Glutamatergic neuron (in vitro differentiated cells): ENCODE data around the gene METTL27. TPM values are rescaled to one million over a fixed set of nuclear protein-coding genes. Genes with fewer than 3 reads are reported as not detected.

Experiments
- DNase-seq: peaks from one replicate; pipeline ENCODE4 v3.0.0; 2022
- H3K27ac Mint-ChIP-seq: one replicate; pipeline ENCODE4 v1.8.0; 2020; ENCODE audit warnings: mild to moderate bottlenecking, mixed read lengths, inconsistent platforms; ENCODE audit not compliant: unreplicated experiment
- H3K27me3 Mint-ChIP-seq: one replicate; pipeline ENCODE4 v1.8.0; 2020; ENCODE audit warnings: mild to moderate bottlenecking, moderate library complexity, mixed read lengths, inconsistent platforms; ENCODE audit not compliant: unreplicated experiment
- H3K36me3 Mint-ChIP-seq: one replicate; pipeline ENCODE4 v1.8.0; 2020; ENCODE audit warnings: mild to moderate bottlenecking, mixed read lengths, inconsistent platforms; ENCODE audit not compliant: unreplicated experiment
- H3K4me1 Mint-ChIP-seq: one replicate; pipeline ENCODE4 v1.8.0; 2020; ENCODE audit warnings: mild to moderate bottlenecking, low read depth, mixed read lengths, inconsistent platforms; ENCODE audit not compliant: unreplicated experiment
- H3K4me3 Mint-ChIP-seq: one replicate; pipeline ENCODE4 v1.8.0; 2020; ENCODE audit warnings: mild to moderate bottlenecking, mixed read lengths, inconsistent platforms; ENCODE audit not compliant: unreplicated experiment
- H3K9me3 Mint-ChIP-seq: one replicate; pipeline ENCODE4 v1.8.0; 2020; ENCODE audit warnings: mild to moderate bottlenecking, moderate library complexity, mixed read lengths, inconsistent platforms; ENCODE audit not compliant: unreplicated experiment
- CTCF ChIP-seq: fragments of 200-600 bp; sonication (generic); IDR thresholded peaks from one replicate; pipeline ENCODE4 v1.5.0; 2021; ENCODE audit not compliant: partially characterized antibody, unreplicated experiment
- total RNA-seq: library from RNA; stranded (reverse); fragmentation: NEBNext Ultra II Directional; extraction: Animal tissue kit (Norgen Biotek cat#: 25700); gene quantifications from one replicate; pipeline ENCODE4 v1.2.1, GENCODE V29; 2021; ENCODE audit not compliant: unreplicated experiment

The METTL27 gene
- total RNA-seq, 1 donor from 2014 or later, result 2.9 TPM

DNA sequence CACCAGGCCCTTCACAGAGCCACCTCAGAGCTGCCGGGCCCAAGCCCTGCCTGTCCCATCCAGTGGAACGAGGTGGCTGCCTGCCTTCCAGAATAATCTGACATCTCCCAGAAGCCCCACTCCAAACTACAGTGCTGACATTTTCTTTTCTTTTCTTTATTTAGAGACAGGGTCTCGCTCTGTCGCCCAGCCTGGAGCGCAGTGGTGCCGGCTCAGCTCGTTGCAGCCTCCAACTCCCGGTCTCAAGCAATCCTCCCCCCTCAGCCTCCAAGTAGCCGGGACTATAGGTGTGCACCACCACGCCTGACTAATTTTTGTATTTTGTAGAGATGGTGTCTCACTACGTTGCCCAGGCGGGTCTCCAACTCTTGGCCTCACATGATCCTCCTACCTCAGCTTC lies 19.0 kb upstream of the METTL27 start:
- peaks cover 2% of the 10 kb centered on the region for H3K27me3 Mint-ChIP-seq
- H3K4me1 Mint-ChIP-seq, result peaks cover 4% of the 10 kb centered on the region
- H3K36me3 Mint-ChIP-seq, result peaks cover 7% of the 10 kb centered on the region
- TF ChIP-seq CTCF, result no peak
- H3K27ac Mint-ChIP-seq, result no peak overlapping the region
- H3K9me3 Mint-ChIP-seq, result no peaks in the 10 kb centered on the region
- DNase-seq, result no peak
- no peak overlapping the region for H3K4me3 Mint-ChIP-seq

DNA sequence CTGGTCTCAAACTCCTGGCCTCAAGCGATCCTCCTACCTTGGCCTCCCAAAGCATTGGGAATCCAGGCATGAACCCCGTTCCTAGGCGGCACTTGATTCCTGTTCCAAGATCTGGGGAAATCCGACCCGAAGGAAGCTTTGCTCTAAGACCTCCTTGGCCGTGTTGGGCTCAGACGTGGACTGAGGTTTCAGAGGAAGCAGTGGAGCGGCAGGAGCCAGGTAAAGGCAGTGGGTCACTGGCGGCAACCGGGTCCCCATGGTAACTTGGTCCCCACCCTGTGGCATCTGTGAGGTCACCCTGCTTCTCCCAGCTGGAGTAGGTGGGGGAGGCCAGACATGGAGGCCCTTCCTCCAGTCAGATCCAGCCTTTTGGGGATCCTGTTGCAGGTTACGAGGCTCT lies 18.5 kb upstream of the METTL27 start, which contains the start of gene TMEM270:
TMEM270 (plus strand) TSS at position 301 of the 400 bp plus-strand sequence; CDS start at position 337, 36 bp downstream.
- H3K27me3 Mint-ChIP-seq, result peaks cover 2% of the 10 kb centered on the region
- no peak within 1 kb of the TSS for H3K27ac Mint-ChIP-seq
- H3K4me3 Mint-ChIP-seq, result no peak within 1 kb of the TSS
- no peak for DNase-seq
- H3K4me1 Mint-ChIP-seq, result peaks cover 4% of the 10 kb centered on the region
- H3K36me3 Mint-ChIP-seq, result peaks cover 7% of the 10 kb centered on the region
- H3K9me3 Mint-ChIP-seq, result no peaks in the 10 kb centered on the region
- TF ChIP-seq CTCF, result no peak

DNA sequence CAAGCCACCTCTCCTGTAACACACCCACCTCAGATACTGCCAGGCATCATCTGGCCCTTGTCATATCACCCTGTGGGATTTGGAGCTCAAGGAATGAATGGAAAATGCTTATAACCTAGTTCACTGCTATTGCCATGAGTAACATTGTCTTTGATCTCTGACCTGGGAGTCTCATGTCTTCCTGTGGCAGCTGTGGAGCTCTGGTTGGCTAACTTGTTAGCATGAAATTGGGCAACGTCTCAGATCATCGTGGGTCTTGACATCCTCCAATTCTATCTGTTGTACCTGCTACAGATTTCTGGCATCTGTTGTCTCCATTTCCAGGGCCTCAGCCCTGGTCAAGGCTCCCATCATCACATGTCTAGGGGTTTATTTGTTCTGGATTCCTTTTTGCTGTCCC lies 16.5 kb upstream of the METTL27 start:
- H3K9me3 Mint-ChIP-seq, result no peaks in the 10 kb centered on the region
- TF ChIP-seq CTCF, result no peak
- H3K36me3 Mint-ChIP-seq, result peaks cover 7% of the 10 kb centered on the region
- DNase-seq, result no peak
- H3K4me3 Mint-ChIP-seq, result no peak overlapping the region
- H3K27me3 Mint-ChIP-seq, result peaks cover 2% of the 10 kb centered on the region
- no peaks in the 10 kb centered on the region for H3K4me1 Mint-ChIP-seq
- H3K27ac Mint-ChIP-seq, result no peak overlapping the region

GRCh38 chr7:73856941-73857340 lies 14.6 kb upstream of the METTL27 start:
- H3K4me3 Mint-ChIP-seq, result no peak overlapping the region
- H3K9me3 Mint-ChIP-seq, result no peaks in the 10 kb centered on the region
- no peaks in the 10 kb centered on the region for H3K4me1 Mint-ChIP-seq
- no peak for TF ChIP-seq CTCF
- peaks cover 7% of the 10 kb centered on the region for H3K36me3 Mint-ChIP-seq
- no peak for DNase-seq
- H3K27me3 Mint-ChIP-seq, result peaks cover 2% of the 10 kb centered on the region
- no peak overlapping the region for H3K27ac Mint-ChIP-seq

DNA sequence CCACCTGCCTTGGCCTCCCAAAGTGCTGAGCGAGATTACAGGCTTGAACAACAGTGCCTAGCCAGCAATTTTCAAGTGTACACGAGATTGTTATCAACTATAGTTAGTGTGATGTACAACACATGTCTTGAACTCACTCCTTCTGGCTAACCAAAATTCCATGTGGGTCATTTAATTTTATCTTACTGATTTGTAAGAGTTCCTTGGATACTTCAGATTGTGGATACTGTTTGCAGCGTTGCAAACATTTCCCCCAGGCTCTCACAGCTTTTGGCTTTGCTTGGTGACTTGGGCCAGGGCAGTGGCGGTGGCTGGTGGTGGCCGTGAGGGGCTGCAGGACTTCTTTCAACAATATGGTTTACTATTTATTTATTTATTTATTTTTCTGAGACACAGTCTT lies 10.2 kb upstream of the METTL27 start:
- Mint-ChIP-seq H3K9me3 (peaks cover 4% of the 10 kb centered on the region), H3K36me3 (no peaks in the 10 kb centered on the region), H3K4me3 (no peak overlapping the region), H3K4me1 (no peaks in the 10 kb centered on the region), H3K27me3 (no peaks in the 10 kb centered on the region), H3K27ac (no peak overlapping the region)
- DNase-seq, result no peak
- no peak for TF ChIP-seq CTCF
